ENCODE results near the gene FBXO47.

Gene FBXO47

DNA sequence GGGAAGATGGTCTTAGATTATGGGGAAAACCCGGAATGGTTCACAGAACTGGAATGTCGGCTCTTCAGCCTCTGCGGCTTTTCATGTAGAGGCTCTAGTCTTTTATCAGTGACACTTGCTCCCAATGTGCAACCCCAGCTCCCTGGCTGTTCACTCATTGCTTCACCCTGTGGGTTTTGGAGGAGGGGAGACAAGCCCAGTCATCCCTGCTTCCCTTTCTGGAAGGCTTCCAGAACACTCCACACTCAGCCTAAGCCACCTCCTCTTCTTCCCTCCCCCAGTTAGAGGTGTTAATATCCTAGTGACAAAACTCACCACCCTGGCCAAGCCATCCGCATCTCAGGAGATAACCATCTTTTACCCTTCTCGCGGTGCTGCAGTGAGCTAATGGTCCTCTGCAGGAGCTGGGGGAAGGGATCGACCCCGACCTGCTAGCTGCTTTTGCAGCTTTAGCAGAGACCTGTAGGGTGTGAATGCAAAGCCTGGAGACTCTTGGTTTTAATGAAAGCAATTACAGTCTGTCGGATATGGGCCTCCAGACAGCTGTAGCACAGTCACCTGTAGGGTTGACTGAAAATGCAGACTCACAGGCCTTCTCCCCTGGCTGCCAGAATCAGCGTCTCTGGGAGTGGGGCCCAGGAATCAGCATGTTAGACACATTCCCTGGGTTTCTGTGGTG is 66.1 kb downstream of the FBXO47 start:
- no peak for DNase-seq

- DNase-seq: no peak
These were observed 67.8 kb downstream of the FBXO47 start for GRCh38 chr17:38899421-38899820.

- DNase-seq: no peak
These were observed 68.3 kb downstream of the FBXO47 start for GRCh38 chr17:38898812-38899348.

- DNase-seq: no peak
These were observed 68.9 kb downstream of the FBXO47 start for GRCh38 chr17:38898291-38898679.

- DNase-seq: no peak
These were observed 69.4 kb downstream of the FBXO47 start for GRCh38 chr17:38897671-38898290.

DNA sequence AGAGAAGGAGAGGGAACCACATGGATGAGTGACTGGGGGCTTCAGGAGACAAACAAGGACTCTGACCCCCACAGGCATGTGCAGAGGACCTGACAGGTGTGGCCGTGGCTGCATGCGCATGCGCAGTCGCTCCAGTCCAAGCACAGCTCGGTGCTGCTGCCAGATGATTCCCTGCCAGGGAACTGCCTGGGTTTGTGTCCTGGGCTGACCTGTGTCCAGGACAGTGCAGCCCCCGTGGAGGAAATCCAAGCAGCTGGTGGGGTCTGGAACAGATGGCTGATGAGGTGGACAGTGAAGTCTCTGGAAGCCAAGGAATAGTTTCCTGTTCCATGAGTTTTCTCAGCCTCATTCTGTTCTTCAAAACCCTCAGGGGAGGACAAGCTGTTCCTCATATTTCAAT is 70.0 kb downstream of the FBXO47 start:
- no peak for DNase-seq

- no peak for DNase-seq
These were observed 70.8 kb downstream of the FBXO47 start for GRCh38 chr17:38896346-38896954.

DNA sequence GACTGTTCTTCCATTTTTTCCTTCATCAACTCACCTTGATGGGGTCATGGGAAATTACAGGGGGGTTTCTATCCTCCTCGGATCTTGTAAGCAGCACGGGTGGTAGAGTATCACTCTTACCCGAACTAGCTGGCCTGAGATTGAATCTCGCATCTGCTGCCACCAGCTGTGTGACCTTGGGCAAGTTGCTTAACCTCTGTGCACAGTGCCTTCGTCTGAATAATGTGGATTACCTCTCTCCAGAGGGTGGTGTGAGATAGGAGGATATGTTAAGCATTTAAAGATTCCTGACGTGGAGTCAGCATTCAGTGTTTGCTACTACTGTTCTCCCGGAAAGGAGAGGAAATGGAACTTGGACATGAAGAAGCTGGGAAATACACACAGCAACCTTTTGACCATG is 72.9 kb downstream of the FBXO47 start:
- no peak for DNase-seq

GRCh38 chr17:38893607-38894006 is 73.6 kb downstream of the FBXO47 start:
- DNase-seq: no peak

- DNase-seq: no peak
These were observed 74.1 kb downstream of the FBXO47 start for GRCh38 chr17:38893113-38893512.

DNA sequence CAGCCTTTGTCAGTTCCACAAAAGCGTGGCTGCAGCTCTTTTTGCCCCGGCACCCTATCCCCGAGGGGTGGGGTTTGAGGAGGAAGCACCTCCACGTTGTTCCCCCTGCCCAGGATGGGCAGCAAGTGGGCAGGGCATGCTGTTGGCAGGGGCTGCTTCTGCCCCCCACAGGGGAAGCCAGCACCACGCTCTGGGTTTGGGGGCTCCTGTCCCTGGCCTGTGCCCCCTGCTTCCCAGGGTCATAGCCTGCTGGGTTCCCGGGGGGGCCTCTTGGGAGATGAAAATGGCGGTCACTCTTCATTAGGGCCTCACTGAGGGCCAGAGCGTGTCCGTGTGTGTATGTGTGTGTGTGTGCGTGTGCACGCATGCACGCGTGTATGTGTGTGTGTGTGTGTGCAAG is 74.6 kb downstream of the FBXO47 start:
- DNase-seq: no peak

DNA sequence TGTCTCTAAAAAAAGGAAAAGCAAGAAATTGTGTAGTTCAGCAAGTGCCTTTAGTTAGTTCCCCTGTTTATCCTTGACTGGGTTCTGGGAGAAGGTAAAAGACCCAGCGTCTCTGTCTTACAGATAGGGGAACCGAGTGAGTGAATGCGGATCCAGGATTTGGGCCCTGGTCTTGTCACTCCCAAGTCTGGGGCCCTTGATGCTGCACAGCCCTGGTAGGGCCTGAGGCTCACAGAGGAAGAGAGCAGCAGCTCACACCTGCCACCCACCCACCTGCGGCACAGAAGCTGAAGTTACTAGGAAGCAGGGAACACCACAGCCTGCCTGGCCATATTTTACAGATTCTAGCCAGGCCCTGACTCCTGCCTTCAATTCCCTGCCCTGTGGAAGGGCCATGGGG is 75.1 kb downstream of the FBXO47 start:
- DNase-seq: no peak

GRCh38 chr17:38891441-38891840 is 75.8 kb downstream of the FBXO47 start:
- DNase-seq: no peak

DNA sequence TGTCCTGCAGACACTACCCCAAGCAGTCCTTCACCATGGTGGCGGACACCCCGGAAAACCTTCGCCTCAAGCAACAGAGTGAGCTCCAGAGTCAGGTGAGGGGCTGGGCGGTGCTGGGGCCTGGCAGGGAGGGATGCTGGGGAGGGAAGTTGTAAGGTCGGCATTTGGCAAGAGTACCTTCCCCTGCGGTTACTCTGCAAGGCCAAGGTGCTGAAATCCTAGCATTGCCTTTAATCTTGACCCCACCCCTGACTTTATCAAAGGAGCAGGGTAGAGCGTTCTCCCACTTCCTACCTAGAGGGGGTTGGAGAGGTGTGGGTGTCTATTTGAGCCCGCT is 76.8 kb downstream of the FBXO47 start:
- no peak for DNase-seq

GRCh38 chr17:38889745-38890409 is 77.3 kb downstream of the FBXO47 start:
- DNase-seq: no peak

DNA sequence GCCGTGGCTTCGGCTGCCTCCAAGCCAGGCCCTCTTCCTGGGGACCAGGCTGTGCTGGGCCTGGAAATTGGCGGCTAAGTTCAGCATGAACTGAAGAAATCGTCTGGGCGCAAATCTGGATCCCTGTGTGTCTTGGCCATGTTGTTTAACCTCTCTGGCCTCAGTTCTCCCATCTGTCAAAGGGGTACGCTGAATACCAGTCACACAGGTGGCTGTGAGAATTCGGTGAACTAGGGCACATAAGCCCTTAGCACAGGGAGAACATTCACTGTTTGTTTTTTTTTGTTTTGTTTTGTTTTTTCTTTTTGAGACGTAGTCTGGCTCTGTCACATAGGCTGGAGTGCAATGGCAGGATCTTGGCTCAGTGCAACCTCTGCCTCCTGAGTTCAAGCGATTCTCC is 78.4 kb downstream of the FBXO47 start:
- no peak for DNase-seq

GRCh38 chr17:38886643-38887010 is 80.6 kb downstream of the FBXO47 start:
- no peak for DNase-seq

Measured in COR-L47 (cell line).